Left lung (tissue), 10 donors: ENCODE results near the gene PTPRD. TPM values are rescaled to one million over a fixed set of nuclear protein-coding genes. Genes with fewer than 3 reads are reported as not detected.

Source experiments
- ATAC-seq: fragments of 200-7000 bp; cut with Tn5 transposase; one replicate; pipeline ENCODE4 v1.9.1; 2020; ENCODE audit warnings: moderate library complexity
- DNase-seq, 4 donors: peaks; one replicate each; pipeline ENCODE4 v3.0.0-alpha.2; 2013 to 2020
- H3K27ac ChIP-seq, 2 donors: fragments of 200-600 bp; sonication (generic) in 1 of 2; one replicate each; pipeline versions ENCODE4 v1.5.0 to v1.8.0; 2020 to 2021
- H3K27me3 ChIP-seq, 2 donors: fragments of 200-600 bp; sonication (generic) in 1 of 2; one replicate each; pipeline versions ENCODE4 v1.5.0 to v1.8.0; 2020 to 2021
- H3K36me3 ChIP-seq, 2 donors: fragments of 200-600 bp; sonication (generic) in 1 of 2; one replicate each; pipeline versions ENCODE4 v1.5.0 to v1.8.0; 2020 to 2021
- H3K4me1 ChIP-seq, 2 donors: fragments of 200-600 bp; one replicate each; pipeline ENCODE4 v1.8.0; 2021
- H3K4me3 ChIP-seq, 2 donors: fragments of 200-600 bp; sonication (generic) in 1 of 2; one replicate each; pipeline versions ENCODE4 v1.5.0 to v1.8.0; 2020 to 2021; ENCODE audit warnings: mild to moderate bottlenecking in 1 of 2
- H3K9me3 ChIP-seq, 2 donors: fragments of 200-600 bp; sonication (generic) in 1 of 2; one replicate each; pipeline versions ENCODE4 v1.5.0 to v1.8.0; 2020 to 2021
- intact Hi-C, 2 donors: fragments of 100-400 bp; cut with DNase I; formaldehyde crosslinking; loops; one replicate each; pipeline versions ENCODE4 v1.11.2 to v1.14.2; 2022
- polyA plus RNA-seq, 6 donors: library from polyadenylated mRNA; unstranded; fragments of 120-200 nt; gene quantifications; one replicate each; pipeline ENCODE4 v1.2.1, GENCODE V29; 2013; ENCODE audit not compliant: insufficient read length in 6 of 6
- total RNA-seq, 2 donors: library from RNA; stranded (reverse); fragmentation: NEBNext Ultra II Directional; extraction: Animal tissue kit (Norgen Biotek cat#: 25700); gene quantifications; one replicate each; pipeline ENCODE4 v1.2.1, GENCODE V29; 2021
- TF ChIP-seq, protein P1 (sequence below), 2 donors: fragments of 200-600 bp; sonication (generic) in 1 of 2; IDR thresholded peaks; one replicate each; pipeline versions ENCODE4 v1.5.0 to v1.8.0; 2021; ENCODE audit warnings: antibody characterized with exemption in 2 of 2
- donor health status: DM: no; HTN: yes; CAD: no.
- donor health status: DM: no; HTN: no; CAD: no.

Gene PTPRD
- total and polyA plus RNA-seq, 8 donors, result 24.2 to 167 (median 139) TPM

GRCh38 chr9:8733131-8733954, 1879.5 kb downstream of the PTPRD start:
- Histone ChIP-seq H3K27ac (no peak overlapping the region), H3K4me1 (peaks cover 0 to 11% of the 10 kb centered on the region in 2 donors), H3K36me3 (no peaks in the 10 kb centered on the region), H3K4me3 (no peak overlapping the region), H3K27me3 (no peaks in the 10 kb centered on the region), H3K9me3 (no peaks in the 10 kb centered on the region)
- DNase-seq, result peak in 2 of 4 donors; percentile 42 to 60
- intact Hi-C loops, result no loop called here
- ATAC-seq, result peak; percentile 39
- TF ChIP-seq, protein P1, sequence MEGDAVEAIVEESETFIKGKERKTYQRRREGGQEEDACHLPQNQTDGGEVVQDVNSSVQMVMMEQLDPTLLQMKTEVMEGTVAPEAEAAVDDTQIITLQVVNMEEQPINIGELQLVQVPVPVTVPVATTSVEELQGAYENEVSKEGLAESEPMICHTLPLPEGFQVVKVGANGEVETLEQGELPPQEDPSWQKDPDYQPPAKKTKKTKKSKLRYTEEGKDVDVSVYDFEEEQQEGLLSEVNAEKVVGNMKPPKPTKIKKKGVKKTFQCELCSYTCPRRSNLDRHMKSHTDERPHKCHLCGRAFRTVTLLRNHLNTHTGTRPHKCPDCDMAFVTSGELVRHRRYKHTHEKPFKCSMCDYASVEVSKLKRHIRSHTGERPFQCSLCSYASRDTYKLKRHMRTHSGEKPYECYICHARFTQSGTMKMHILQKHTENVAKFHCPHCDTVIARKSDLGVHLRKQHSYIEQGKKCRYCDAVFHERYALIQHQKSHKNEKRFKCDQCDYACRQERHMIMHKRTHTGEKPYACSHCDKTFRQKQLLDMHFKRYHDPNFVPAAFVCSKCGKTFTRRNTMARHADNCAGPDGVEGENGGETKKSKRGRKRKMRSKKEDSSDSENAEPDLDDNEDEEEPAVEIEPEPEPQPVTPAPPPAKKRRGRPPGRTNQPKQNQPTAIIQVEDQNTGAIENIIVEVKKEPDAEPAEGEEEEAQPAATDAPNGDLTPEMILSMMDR (IDR thresholded peaks at IDR 0.05), result no peak

- H3K4me3 ChIP-seq, result no peak overlapping the region
- H3K4me1 ChIP-seq, result peaks cover 0 to 11% of the 10 kb centered on the region in 2 donors
- H3K36me3 ChIP-seq, result no peaks in the 10 kb centered on the region
- H3K9me3 ChIP-seq, result no peaks in the 10 kb centered on the region
- H3K27ac ChIP-seq, result no peak overlapping the region
- intact Hi-C loops, result no loop called here
- ATAC-seq, result no peak
- TF ChIP-seq, protein P1 (IDR thresholded peaks at IDR 0.05), result no peak
- DNase-seq, result no peak
- no peaks in the 10 kb centered on the region for H3K27me3 ChIP-seq
Observed at GRCh38 chr9:8732367-8733075, 1880.3 kb downstream of the PTPRD start.

DNA sequence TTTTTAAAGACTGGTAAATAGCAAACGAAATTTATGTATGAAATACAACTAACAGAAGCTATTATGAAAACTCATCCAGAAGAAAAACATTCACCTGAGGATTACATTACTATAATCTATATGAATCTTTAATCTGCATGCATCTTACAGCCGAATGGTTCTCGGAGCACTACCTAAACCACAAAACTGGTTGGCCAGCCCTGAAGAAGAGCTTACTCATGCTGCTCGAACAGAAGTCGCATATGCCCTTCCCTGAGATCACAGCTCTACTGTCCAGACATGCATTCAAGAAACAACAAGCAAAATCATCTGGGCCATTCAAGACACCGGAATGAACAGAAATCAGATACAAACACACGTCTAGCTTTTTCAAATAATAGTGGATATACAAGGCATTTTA, 1882.2 kb downstream of the PTPRD start:
- H3K4me3 ChIP-seq, result no peak overlapping the region
- H3K9me3 ChIP-seq, result no peaks in the 10 kb centered on the region
- intact Hi-C loops, result no loop called here
- TF ChIP-seq, protein P1 (IDR thresholded peaks at IDR 0.05), result no peak
- DNase-seq (no peak), ATAC-seq (no peak)
- H3K27ac ChIP-seq, result no peak overlapping the region
- H3K27me3 ChIP-seq, result no peaks in the 10 kb centered on the region
- H3K4me1 ChIP-seq, result peaks cover 0 to 11% of the 10 kb centered on the region in 2 donors
- H3K36me3 ChIP-seq, result no peaks in the 10 kb centered on the region

- DNase-seq, result no peak
- no peaks in the 10 kb centered on the region for H3K9me3 ChIP-seq
- intact Hi-C loops, result no loop called here
- H3K36me3 ChIP-seq, result no peaks in the 10 kb centered on the region
- peaks cover 0 to 8% of the 10 kb centered on the region in 2 donors for H3K4me1 ChIP-seq
- TF ChIP-seq, protein P1 (IDR thresholded peaks at IDR 0.05), result no peak
- no peak for ATAC-seq
- no peak overlapping the region for H3K4me3 ChIP-seq
- no peaks in the 10 kb centered on the region for H3K27me3 ChIP-seq
- no peak overlapping the region for H3K27ac ChIP-seq
Observed at GRCh38 chr9:8728910-8729309, 1883.9 kb downstream of the PTPRD start.

DNA sequence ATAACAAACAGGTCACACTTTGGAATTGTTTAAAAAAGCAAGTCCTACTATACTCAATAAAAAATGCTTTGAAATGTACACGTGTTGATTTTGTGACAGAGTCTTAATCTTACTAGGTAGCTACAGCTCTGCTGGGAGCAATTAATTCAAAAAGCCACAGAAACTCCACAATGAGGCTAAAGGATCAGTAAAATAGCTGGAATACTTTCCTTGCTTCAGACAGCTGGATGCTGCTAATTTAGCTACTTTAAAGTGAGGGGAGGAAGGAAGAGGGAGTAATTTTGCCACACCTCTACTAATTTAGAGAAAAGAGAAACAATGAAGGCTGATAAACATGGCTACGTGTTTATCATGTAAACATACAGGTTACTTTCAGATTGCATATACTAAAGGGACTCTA, 1885.6 kb downstream of the PTPRD start:
- H3K4me3 ChIP-seq, result no peak overlapping the region
- no peaks in the 10 kb centered on the region for H3K36me3 ChIP-seq
- TF ChIP-seq, protein P1 (IDR thresholded peaks at IDR 0.05), result no peak
- H3K27ac ChIP-seq, result no peak overlapping the region
- no peak for ATAC-seq
- H3K4me1 ChIP-seq, result no peaks in the 10 kb centered on the region
- DNase-seq, result no peak
- no peaks in the 10 kb centered on the region for H3K27me3 ChIP-seq
- intact Hi-C loops, result no loop called here
- H3K9me3 ChIP-seq, result no peaks in the 10 kb centered on the region
